Activated effector memory CD4-positive, alpha-beta T cell treated with anti-CD3 and anti-CD28 coated beads, Interleukin-2, amount 50 U/mL, for 16 hours (primary cell): ENCODE results near the gene ICAM3.

Experiments
- DNase-seq: peaks from one replicate; pipeline ENCODE4 v3.0.0-alpha.2; 2020

Gene ICAM3

GRCh38 chr19:10317857-10318462, 21.5 kb downstream of the ICAM3 start:
- DNase-seq: no peak

GRCh38 chr19:10317045-10317856, 22.2 kb downstream of the ICAM3 start:
- no peak for DNase-seq

GRCh38 chr19:10316229-10317044, 23.0 kb downstream of the ICAM3 start:
- DNase-seq: no peak

GRCh38 chr19:10315335-10316214, 23.8 kb downstream of the ICAM3 start, which contains the start of gene FDX2:
Gene FDX2 (minus strand): TSS chr19:10316015. CDS start chr19:10315996, 19 bp downstream.
- peak; percentile 97 for DNase-seq

- DNase-seq: no peak
These were observed 30.0 kb downstream of the ICAM3 start, which contains the start of gene ZGLP1 for GRCh38 chr19:10309423-10309822. Gene ZGLP1 (minus strand): TSS chr19:10309815.

GRCh38 chr19:10306327-10306726, 33.1 kb downstream of the ICAM3 start:
- DNase-seq: no peak

- DNase-seq: no peak
These were observed 34.2 kb downstream of the ICAM3 start for GRCh38 chr19:10305139-10305806.

GRCh38 chr19:10299545-10300458, 39.6 kb downstream of the ICAM3 start:
- no peak for DNase-seq

GRCh38 chr19:10295847-10296591, 43.4 kb downstream of the ICAM3 start:
- DNase-seq: no peak

- peak; percentile 89 for DNase-seq
These were observed 44.0 kb downstream of the ICAM3 start for GRCh38 chr19:10295305-10295846.

- DNase-seq: no peak
These were observed 45.1 kb downstream of the ICAM3 start for GRCh38 chr19:10294368-10294697.

GRCh38 chr19:10293637-10294367, 45.6 kb downstream of the ICAM3 start:
- no peak for DNase-seq

- DNase-seq: no peak
These were observed 46.4 kb downstream of the ICAM3 start for GRCh38 chr19:10292789-10293636.

- DNase-seq: peak; percentile 88
These were observed 47.1 kb downstream of the ICAM3 start for GRCh38 chr19:10292206-10292788.

- DNase-seq: peak; percentile 69
These were observed 47.7 kb downstream of the ICAM3 start for GRCh38 chr19:10291554-10292205.

- DNase-seq: peak; percentile 84
These were observed 48.4 kb downstream of the ICAM3 start for GRCh38 chr19:10290876-10291553.
